ENCODE measurements around the gene RNASE13. TPM values are rescaled to one million over a fixed set of nuclear protein-coding genes. Genes with fewer than 3 reads are reported as not detected.

RNASE13 gene
- polyA plus RNA-seq, 1 experiment: not detected

GRCh38 chr14:21066882-21067502 is 32.4 kb upstream of the RNASE13 start:
- no peak for DNase-seq (ENCODE audit: low read depth)
- Histone ChIP-seq H3K27me3 (ENCODE audit: control insufficient read depth, insufficient read depth, low read length) (no peaks in the 10 kb centered on the region), H3K4me3 (ENCODE audit: low read depth, low read length) (no peak overlapping the region), H3K36me3 (ENCODE audit: control insufficient read depth, insufficient read depth, low read length) (no peaks in the 10 kb centered on the region)
- POLR2A ChIA-PET: no interaction called here
- CTCF ChIA-PET: interaction anchor here (1.1 to 9.5 kb wide), 10 partner anchors 10 to 84 kb away, joined by 3 to 193 read pairs (median 10); partner anchors contain the start of genes RNASE8, TMEM253 and ZNF219
- TF ChIP-seq CTCF (IDR thresholded peaks at IDR 0.05; ENCODE audit: insufficient read depth, low read depth, low read length): peak; percentile 20; the same call in 1 of the 2 replicates

- H3K27me3 ChIP-seq (ENCODE audit: control insufficient read depth, insufficient read depth, low read length): no peaks in the 10 kb centered on the region
- H3K36me3 ChIP-seq (ENCODE audit: control insufficient read depth, insufficient read depth, low read length): no peaks in the 10 kb centered on the region
- TF ChIP-seq CTCF (IDR thresholded peaks at IDR 0.05; ENCODE audit: insufficient read depth, low read depth, low read length): no peak
- ChIA-PET CTCF (interaction anchor here (0.7 to 9.5 kb wide), 6 partner anchors 15 to 49 kb away, joined by 3 to 193 read pairs (median 4); partner anchors contain the start of gene ZNF219), POLR2A (interaction anchor here (0.8 kb wide), 1 partner anchor 16 kb away, joined by 3 read pairs; no protein-coding TSS in a partner anchor)
- no peak for DNase-seq (ENCODE audit: low read depth)
- no peak overlapping the region for H3K4me3 ChIP-seq (ENCODE audit: low read depth, low read length)
These were observed 28.9 kb upstream of the RNASE13 start for GRCh38 chr14:21063479-21063878.

GRCh38 chr14:21061347-21061668 is 26.7 kb upstream of the RNASE13 start:
- POLR2A ChIA-PET: no interaction called here
- Histone ChIP-seq H3K4me3 (ENCODE audit: low read depth, low read length) (no peak overlapping the region), H3K27me3 (ENCODE audit: control insufficient read depth, insufficient read depth, low read length) (no peaks in the 10 kb centered on the region), H3K36me3 (ENCODE audit: control insufficient read depth, insufficient read depth, low read length) (no peaks in the 10 kb centered on the region)
- no peak for TF ChIP-seq CTCF (IDR thresholded peaks at IDR 0.05; ENCODE audit: insufficient read depth, low read depth, low read length)
- CTCF ChIA-PET: interaction anchor here (0.8 to 9.5 kb wide), 7 partner anchors 13 to 64 kb away, joined by 3 to 193 read pairs (median 4); partner anchors contain the start of gene ZNF219
- DNase-seq (ENCODE audit: low read depth): no peak

- no peaks in the 10 kb centered on the region for H3K27me3 ChIP-seq (ENCODE audit: control insufficient read depth, insufficient read depth, low read length)
- H3K4me3 ChIP-seq (ENCODE audit: low read depth, low read length): no peak overlapping the region
- CTCF ChIA-PET: interaction anchor here (0.7 to 9.5 kb wide), 8 partner anchors 8 to 46 kb away, joined by 3 to 193 read pairs (median 4); partner anchors contain the start of gene ZNF219
- no peak for TF ChIP-seq CTCF (IDR thresholded peaks at IDR 0.05; ENCODE audit: insufficient read depth, low read depth, low read length)
- no peak for DNase-seq (ENCODE audit: low read depth)
- POLR2A ChIA-PET: no interaction called here
- no peaks in the 10 kb centered on the region for H3K36me3 ChIP-seq (ENCODE audit: control insufficient read depth, insufficient read depth, low read length)
These were observed 26.2 kb upstream of the RNASE13 start for GRCh38 chr14:21060614-21061346.
